HG02840 (cell line): ENCODE results near the gene SHANK3.

Source experiments
- ATAC-seq: cut with Tn5 transposase; IDR thresholded peaks from one replicate; pipeline ENCODE4 v1.9.1; 2021; ENCODE audit warnings: mild to moderate bottlenecking, moderate library complexity, moderate number of reproducible peaks; ENCODE audit not compliant: unreplicated experiment, low FRiP score

Gene SHANK3

GRCh38 chr22:50677493-50678217 is 5.0 kb downstream of the SHANK3 start:
- ATAC-seq = no peak

- ATAC-seq = no peak
These were observed 5.6 kb downstream of the SHANK3 start for GRCh38 chr22:50678218-50678650.

- ATAC-seq = no peak
These were observed 6.3 kb downstream of the SHANK3 start for GRCh38 chr22:50678651-50679521.

GRCh38 chr22:50683086-50683993 is 10.7 kb downstream of the SHANK3 start:
- ATAC-seq = no peak

- no peak for ATAC-seq
These were observed 11.4 kb downstream of the SHANK3 start for GRCh38 chr22:50683994-50684371.

GRCh38 chr22:50684501-50684900 is 11.9 kb downstream of the SHANK3 start:
- ATAC-seq = no peak

- ATAC-seq = no peak
These were observed 12.4 kb downstream of the SHANK3 start for GRCh38 chr22:50684986-50685385.

- ATAC-seq = no peak
These were observed 14.2 kb downstream of the SHANK3 start for GRCh38 chr22:50686794-50687193.

GRCh38 chr22:50687829-50688228 is 15.2 kb downstream of the SHANK3 start:
- ATAC-seq = no peak

GRCh38 chr22:50688448-50688847 is 15.8 kb downstream of the SHANK3 start:
- no peak for ATAC-seq

GRCh38 chr22:50691521-50691920 is 18.9 kb downstream of the SHANK3 start:
- ATAC-seq = no peak

- no peak for ATAC-seq
These were observed 20.8 kb downstream of the SHANK3 start for GRCh38 chr22:50693462-50693861.

GRCh38 chr22:50694099-50694605 is 21.5 kb downstream of the SHANK3 start:
- no peak for ATAC-seq

GRCh38 chr22:50694766-50695420 is 22.3 kb downstream of the SHANK3 start:
- no peak for ATAC-seq

GRCh38 chr22:50695421-50696250 is 23.0 kb downstream of the SHANK3 start:
- ATAC-seq = no peak

- no peak for ATAC-seq
These were observed 23.7 kb downstream of the SHANK3 start for GRCh38 chr22:50696251-50696798.

- no peak for ATAC-seq
These were observed 24.4 kb downstream of the SHANK3 start for GRCh38 chr22:50696799-50697561.
